HG03060 (cell line): Measurements from ENCODE around the gene TMEM218.
"Not testable (repeated sequence)": the region's sequence is repeated elsewhere in the genome, so short reads cannot be mapped to it uniquely, and the experiment has no call there.

Experiments used
- ATAC-seq: cut with Tn5 transposase; IDR thresholded peaks from one replicate; pipeline ENCODE4 v1.9.1; 2021; ENCODE audit warnings: low read depth, moderate number of reproducible peaks; ENCODE audit not compliant: unreplicated experiment

Gene TMEM218

DNA sequence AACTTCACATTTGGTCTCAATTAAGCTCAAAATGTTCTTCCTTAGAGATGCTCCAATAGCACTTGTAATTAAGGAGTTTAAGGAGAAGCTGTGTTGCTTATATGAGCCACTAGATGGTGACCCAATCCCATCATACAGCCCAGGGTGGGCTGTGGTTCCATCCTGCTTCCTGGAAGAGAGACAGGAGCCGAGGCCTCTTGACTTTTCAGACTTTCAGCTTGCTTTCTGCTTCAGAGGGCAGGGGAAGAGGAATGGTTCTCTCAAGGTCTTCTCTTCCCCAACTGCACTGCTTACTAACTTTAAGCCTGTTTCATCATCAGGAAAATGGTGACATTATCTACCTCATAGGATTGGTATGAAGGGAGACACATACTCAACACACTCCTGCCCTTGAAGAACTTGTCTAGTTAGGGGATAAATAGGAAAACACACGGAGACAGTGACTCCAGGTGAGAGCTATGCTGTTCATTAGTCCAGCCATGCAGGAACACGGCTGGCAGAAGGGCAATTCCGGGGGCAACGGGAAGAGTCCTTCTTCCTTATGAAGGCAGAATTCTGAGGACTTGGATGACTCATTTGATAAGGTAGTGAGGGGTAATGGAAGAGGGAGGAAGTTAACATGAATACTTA lies 20.1 kb downstream of the TMEM218 start:
- no peak for ATAC-seq

DNA sequence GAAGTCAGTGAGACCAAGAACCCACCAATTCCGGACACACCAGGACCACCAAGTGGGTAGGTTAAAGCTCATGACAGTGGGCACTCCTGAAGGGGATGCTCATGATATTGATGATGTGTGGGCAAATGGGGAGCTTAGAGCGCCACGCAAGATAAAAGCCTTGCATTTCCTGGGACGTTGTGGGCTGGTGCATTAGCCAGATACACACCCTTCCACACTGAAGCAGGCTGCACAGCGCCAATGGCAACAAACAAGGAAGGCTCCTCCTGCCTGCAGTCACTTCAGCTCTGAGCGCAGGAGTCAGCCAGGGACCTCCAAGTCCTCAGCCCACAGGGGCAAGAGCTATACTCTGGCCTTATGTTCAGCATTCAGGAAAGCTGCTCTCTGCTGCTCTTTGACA lies 20.6 kb downstream of the TMEM218 start:
- no peak for ATAC-seq

DNA sequence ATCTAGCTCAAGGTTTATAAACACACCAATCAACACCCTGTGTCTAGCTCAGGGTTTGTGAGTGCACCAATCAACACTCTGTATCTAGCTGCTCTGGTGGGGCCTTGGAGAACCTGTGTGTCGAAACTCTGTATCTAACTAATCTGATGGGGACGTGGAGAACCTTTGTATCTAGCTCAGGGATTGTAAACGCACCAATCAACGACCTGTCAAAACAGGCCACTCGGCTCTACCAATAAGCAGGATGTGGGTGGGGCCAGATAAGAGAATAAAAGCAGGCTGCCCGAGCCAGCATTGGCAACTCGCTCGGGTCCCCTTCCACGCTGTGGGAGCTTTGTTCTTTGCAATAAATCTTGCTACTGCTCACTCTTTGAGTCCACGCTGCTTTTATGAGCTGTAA lies 21.3 kb downstream of the TMEM218 start:
- not testable (repeated sequence) for ATAC-seq

DNA sequence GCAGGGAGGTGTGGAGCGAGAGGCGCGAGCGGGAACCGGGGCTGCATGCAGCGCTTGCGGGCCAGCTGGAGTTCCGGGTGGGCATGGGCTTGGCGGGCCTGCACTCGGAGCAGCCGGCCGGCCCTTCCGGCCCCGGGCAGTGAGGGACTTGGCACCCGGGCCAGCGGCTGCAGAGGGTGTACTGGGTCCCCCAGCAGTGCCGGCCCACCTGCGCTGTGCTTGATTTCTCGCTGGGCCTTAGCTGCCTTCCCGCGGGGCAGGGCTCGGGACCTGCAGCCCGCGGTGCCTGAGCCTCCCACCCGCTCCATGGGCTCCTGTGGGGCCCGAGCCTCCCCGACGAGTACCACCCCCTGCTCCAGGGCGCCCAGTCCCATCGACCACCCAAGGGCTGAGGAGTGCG lies 21.9 kb downstream of the TMEM218 start:
- not testable (repeated sequence) for ATAC-seq

DNA sequence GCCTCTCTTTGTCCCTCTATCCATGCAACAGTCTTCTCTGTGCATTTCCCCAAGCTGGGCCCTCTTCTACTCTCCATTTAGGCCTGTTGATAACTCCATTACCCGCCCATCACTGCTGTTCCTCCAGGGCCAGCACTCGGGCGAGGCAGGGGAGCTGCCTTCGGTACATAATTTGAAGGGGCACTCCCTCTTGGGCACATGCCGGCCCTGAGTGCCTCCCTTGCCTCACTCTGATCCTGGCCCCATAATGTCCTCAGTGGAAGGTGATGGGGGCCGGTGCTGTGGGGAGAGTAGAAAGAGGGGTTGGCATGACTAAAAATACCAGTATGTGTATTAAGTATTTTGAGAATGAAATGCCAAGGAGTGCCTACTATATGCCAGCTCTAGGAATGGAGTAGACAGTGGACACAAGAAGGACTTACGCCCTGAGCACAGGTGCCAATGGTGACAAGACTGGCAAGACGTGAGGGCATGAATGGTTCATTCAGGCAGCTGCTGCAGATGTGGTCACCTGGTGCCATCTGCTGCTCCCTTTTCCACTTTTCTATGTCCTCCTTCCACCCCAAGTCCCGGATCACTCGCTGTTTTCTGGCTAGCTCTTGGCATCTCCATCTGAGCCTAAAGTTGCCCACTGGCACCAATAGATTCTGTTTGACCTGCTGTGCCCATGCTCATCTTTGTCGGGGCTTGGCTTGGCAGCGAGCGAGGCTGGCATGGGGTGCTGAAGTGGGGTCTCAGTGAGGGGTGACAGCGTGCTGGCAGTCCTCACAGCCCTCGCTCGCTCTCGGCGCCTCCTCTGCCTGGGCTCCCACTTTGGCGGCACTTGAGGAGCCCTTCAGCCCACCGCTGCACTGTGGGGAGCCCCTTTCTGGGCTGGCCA lies 22.6 kb downstream of the TMEM218 start:
- ATAC-seq, result no peak

DNA sequence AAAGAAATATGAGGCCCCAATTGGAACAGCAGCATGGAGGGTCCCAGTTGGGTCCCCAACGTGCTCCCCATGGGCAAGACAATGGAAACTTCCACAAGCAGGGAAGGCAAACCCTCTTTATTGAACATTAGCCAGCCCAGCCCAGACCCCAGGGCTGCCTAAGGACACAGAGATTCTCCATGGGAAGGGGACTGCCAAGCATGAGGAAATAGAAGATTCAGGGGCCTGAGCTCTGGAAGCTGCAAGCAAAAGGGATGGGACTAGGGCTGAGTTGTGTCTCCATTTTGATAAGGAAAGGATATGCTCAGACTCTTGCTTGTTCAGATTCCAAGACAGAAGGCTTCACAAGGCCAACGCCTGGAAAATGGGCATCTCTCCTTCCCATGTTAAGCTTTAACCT lies 23.3 kb downstream of the TMEM218 start:
- no peak for ATAC-seq

DNA sequence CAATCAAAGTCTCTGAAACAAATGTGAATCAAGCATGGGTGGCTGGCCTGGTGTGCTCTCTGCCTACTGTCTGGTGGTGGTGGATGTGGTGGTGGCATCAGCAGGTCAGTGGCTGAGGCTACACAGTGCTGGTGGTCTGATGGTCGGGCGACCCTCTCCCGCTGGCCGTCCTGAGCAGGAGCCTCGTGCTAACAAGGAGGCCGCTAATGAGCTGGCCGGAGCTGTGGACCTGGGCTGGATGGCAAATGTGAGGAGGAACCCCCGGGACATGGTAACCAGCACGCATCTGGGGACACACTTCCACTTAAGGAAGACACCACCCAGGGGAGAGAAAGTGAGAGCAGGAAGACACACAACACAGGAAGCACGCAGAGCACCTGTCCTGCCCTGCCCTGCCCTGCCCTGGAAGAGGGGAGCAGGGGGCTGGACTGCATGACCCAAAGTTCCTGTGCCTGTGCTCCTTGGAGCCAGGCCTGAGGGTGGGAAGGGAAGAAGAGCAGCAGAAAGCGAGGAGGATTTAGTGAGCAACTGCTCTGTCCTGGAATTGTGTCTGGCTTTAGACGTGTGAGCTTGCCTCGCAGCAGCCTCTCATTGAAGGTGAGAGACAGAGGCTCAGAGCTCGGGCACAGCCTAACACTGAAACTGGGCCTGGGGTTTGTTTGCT lies 24.7 kb downstream of the TMEM218 start:
- ATAC-seq, result no peak

DNA sequence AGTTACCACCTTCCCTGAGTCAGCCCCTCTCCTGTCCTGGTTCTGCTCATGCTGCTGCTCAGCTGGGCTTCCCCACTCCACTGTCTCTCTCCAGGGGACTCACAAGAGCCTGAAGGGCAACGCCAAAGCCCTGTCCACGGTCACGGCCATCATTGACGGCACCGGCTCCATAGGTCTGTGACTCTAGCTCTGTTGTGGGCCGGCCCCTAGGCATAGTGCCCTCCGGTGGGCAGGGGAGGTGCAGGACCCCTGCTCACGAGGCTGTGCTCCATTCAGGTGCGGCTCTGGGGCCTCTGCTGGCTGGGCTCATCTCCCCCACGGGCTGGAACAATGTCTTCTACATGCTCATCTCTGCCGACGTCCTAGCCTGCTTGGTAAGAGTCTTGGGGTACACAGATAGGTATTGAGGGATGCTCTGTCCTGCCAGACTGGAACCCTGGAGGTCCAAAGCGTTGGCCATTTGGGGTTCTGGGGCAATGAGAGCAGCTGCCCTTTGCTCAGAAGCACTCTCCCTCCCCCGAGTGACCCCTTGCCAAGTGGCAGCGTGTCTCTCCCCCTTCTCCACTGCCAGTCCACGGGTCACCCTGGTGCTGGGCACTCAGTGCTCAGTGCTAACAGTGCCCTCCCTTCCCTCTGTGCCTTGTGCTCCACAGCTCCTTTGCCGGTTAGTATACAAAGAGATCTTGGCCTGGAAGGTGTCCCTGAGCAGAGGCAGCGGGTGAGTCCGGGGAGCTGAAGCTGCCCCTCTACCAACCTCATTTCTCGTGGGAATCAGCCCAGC lies 25.9 kb downstream of the TMEM218 start:
- no peak for ATAC-seq

DNA sequence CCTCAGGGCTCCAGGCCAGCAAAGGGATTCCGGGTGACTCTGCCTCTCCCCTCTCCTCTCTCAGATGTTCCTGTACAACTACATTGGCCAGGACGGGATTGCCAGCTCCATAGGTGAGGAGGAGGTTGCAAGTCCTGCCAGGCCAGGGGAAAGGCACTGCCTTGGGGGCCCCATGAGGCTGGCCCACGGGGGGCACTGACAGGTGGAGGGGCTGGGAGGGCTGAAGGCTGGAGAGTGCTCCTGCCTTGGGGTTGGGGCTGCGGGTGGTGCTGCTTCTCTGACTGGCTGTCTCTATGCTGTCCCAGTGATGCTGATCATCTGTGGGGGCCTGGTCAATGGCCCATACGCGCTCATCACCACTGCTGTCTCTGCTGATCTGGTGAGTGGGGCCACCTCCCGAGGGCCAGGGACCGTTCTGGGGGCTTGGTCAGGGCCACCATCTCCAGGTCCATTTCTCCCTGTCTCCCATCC lies 26.6 kb downstream of the TMEM218 start:
- no peak for ATAC-seq

DNA sequence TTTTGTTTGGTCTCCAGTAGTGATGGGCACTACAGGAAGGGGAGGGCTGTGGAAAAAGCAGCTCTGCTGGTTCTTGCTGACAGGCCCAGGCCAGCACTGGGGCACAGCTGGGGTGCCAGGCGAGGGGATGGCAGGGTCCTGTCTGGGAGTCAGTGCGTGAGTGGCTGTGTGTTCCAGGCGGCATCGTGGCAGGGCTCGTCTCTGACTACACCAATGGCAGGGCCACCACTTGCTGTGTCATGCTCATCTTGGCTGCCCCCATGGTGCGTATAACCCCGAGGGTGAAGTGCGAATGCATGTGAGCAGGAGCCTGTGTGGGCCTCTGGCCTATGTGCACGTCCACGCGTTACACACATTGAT lies 27.4 kb downstream of the TMEM218 start:
- ATAC-seq, result no peak

DNA sequence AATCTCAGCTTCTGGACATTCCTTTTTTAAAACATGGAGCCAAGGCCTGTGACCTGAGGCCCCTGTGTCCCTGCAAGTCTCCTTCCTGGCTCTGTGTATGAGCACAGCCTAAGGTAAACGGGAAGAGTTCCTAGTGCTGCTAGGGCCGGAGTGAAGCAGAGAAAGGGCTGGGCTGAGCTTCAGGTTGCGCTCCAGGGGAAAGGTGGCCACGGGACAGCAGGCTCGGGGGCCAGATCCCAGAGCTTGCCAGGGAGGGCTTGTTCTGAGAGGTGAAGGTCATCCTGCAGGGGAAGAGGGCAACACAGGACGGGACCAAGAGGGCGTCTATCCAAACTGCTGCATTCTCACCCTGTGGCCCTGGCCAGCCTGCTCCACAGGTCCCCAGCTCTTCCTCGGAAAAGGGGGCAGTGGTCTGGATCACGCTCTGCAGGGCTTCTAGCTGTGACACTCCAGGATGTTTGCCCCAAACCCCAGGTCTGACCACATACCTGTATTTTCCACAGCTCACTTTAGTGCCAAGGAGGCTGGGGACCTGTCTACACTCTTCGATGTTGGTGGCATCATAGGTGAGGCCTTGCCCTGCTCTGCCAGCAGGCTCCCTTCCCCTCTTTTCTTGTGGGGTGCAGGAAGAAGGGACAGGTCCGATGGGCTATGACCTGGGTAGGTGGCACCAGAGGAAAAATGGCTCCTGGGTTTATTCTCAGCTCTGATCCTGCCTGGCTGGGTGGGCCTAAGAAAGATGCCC lies 27.9 kb downstream of the TMEM218 start:
- no peak for ATAC-seq

DNA sequence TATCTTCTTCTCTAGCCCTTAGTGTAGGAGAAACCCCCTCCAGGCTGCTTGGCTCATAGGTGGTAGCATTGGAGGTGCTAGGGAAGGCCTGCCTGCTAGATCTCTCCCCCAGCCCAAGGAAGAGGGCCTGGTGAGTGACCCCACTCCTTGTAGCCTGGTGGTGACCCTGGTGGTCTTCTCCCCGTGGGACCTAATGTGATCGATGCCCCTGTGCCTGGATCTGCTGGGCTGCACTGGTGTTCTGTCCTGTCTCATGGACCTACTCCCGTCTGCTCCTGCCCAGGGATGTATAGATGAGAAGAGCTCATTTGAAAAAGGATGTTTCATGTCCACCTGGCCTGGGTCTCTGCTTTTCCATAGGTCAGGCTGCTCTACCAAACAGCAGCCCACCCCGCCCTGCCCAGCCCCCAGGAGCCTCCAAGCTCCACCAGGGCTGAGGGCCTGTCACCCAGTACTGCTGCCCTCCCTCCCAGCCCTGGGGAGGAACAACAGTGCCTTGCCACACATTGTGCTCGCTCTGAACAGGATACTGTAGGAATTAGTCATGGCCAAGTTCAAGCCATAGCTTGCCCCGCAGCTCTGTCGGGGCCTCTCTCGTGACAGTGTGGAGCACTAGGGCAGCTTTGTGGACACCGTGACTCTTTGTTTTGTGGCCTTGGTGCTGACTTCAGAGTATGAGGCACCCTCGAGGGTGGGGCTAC lies 28.7 kb downstream of the TMEM218 start:
- ATAC-seq, result no peak

DNA sequence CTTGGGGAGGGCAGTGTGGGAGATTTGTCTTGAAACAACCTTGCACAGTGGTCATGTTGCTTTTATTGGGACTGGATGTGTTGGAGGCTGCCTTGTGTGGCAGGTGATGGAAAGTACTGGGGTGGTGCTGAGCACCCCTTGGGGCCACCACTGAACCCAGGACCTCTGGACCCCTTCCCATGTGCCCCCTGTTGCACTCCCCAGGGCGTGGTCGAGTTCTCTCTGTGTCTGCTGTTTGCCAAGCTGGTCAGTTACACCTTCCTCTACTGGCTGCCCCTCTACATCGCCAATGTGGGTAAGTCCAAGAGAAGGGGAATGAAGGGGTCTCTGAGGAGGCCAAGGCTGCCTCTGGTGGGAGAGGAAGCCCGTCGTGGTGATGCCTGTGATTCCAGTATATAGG lies 29.4 kb downstream of the TMEM218 start:
- no peak for ATAC-seq

DNA sequence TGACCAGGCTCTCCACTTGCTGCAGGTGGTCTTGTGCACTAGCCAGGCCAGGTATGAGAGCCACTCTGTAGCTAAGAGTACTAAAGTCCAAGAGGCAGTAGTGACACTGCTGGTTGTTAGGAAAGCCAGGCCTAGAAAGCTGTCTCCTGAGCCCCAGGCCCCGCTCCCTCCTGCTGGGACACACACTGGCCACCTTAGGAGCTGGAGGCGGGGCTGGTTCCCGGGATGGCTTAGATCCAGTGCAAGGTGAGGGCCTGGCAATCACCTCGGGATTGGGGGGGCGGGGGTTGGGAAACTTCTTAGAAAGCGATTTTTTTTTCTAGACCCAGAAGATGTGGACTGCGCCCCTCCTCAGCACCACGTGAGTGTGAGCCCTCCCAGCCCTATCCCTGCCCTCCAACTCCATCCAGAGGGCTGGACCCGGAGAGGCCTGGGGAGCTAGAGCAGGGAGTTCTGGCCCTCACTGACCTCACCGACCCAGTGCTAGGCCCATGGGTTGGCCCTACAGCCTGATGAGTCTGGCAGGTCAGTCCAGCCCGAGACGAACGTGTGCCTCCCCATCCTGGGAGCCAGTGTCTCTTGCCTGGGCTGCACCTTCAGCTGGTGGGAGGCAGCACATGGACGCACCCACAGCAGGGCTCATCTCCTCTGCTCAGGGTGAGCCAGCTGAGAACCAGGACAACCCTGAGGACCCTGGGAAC lies 30.2 kb downstream of the TMEM218 start:
- ATAC-seq, result no peak

DNA sequence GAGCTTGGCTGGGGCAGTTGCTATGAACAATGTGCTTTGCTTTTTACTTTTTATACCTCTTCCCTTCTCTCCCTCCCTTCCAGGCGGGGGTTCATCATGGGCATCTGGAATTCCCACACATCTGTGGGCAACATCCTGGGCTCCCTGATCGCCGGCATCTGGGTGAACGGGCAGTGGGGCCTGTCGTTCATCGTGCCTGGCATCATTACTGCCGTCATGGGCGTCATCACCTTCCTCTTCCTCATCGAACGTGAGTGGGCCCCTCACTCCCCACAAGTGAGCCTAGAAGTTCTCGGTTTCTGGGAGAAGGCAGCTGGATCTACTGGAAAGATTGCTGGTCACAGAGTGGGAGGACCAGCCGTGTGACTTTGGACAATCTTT lies 30.9 kb downstream of the TMEM218 start:
- ATAC-seq, result no peak

DNA sequence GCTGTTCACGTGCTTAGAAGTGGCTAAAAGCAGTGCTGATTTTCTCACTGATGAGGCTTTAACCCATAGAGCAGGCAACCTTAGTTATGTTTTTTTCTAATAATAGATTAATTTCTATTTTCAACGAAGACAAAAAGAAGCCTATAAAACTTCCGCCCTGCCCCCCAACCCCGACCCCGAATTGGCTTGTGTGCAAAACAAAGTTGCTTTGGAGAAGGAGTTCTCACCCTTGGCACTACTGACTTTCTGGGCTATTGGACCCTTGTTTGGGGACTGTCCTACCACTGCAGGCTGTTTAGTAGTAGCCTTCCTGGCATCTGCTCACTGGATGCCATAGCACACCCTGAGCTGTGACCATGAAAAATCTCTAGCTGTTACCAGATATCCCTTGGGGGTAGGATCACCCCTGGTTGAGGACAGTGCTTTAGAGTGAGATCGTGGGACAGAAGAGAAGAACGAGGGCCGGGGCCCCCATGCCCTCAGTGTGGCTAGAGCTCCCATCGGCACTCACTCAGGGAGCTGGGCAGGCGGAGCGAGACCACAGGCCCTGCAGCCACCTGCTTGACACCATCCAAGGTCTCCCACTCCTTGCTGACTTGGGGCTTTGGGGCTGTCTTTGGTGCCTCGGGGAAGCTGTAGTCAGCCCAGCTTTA lies 31.4 kb downstream of the TMEM218 start:
- ATAC-seq, result no peak

DNA sequence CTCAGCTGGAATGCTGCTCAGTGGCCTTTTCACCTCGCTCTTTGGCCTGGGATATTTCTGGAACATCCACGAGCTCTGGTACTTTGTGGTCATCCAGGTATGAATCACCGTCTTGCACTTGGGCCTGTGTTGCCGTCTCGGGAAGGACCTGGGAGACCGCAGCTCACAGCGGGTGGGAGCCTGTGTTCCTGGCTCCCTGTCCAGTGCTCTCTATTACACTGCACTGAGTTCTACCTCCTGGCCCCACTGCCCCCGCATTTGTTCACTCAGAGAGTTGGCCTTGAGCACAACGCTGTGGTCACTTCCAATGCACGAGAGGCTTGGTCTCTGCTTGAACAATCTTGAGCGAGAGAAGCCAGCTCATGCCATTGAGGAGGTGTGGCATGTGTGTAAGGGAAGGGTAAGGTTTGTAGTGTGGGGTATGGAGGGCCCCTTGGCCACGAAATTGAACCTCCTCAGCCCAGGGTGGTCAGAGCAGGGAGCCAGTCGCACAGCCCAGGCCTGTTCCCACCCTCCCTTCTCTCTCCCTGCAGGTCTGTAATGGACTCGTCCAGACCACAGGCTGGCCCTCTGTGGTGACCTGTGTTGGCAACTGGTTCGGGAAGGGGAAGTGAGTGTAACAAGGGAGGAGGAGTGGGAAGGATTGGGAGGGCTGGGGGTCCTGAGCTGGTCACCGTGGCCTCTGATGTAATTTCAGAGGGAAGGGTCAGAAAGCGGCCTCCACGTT lies 32.1 kb downstream of the TMEM218 start:
- no peak for ATAC-seq
